ENCODE data around the gene PPP1R1C.

DNA sequence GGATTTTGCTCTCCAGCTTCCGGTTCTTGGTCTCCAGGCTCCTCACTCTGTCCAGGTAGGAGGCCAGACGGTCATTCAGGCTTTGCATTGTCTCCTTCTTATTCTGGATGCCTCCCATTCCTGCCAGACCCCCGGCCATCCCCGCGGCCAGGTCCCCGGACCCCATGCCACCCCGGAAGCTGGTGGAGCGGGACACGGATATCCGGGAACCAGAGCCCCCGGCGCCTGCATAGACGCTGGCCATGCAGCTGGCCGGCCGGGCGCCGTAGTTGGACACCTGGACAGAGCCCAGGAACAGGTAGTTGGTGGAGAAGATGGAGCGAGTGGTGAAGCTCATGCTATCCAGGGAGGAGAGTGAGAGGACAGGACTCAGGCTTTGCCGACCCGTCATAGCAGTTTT, 23.5 kb upstream of the PPP1R1C start:
- TF ChIP-seq POLR2A (IDR thresholded peaks at IDR 0.05; ENCODE audit: low read depth) (no peak), CTCF (IDR thresholded peaks at IDR 0.05) (no peak), EP300 (IDR thresholded peaks at IDR 0.05) (no peak)

All from esophagus muscularis mucosa (tissue), 4 donors.